GM18861 (cell line): Measurements from ENCODE around the gene MTUS2.

Experiments
- ATAC-seq: cut with Tn5 transposase; IDR thresholded peaks from one replicate; pipeline ENCODE4 v1.9.1; 2021; ENCODE audit not compliant: unreplicated experiment

MTUS2 gene

DNA sequence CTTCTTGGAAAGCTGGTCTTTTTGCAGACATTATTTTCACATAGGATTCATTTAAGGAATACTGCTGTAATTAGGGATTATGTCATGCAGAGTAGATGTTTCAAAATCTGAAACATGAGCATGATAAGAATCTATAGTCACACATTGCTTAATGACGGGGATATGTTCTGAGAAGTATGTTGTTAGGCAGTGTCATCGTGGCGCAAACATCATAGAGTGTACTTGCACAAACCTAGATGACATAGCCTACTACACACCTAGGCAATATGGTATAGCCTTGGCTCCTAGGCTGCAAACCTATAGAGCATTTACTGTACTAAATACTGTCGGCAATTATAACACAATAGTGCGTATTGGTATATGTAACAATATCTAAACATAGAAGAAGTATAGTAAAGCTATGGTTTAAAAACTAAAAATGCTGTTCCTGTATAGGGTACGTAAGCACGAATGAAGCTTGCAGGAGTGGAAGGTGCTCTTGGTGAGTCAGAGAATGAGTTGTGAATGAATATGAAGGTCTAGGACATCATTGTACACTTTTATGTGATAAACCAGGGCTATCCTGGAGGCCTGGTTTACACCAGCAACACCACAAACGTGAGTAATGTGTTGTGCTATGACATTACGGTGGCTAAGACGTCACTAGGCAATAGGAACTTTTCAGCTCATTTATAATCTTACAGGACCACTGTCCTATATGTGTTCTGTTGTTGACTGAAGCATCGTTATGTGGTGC lies 283.1 kb downstream of the MTUS2 start:
- no peak for ATAC-seq

DNA sequence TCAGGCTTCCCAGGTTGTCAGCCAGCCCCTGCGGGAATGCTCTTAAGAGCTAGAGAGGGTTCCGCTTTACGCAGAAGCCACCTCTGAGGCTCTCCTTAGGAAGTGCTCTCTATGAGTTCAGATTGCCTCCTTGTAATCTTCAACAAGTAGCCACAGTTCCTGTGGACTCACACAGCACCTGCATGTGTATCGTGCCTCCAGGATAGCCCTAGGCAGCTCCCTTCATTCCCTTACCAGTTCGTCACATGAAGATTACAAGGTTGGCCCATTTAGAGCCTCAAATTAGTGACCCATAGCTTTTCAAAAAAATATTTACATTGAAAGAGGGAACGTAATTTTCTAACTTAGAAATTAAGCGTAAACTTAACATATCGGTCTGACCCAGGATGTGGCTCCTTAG lies 284.3 kb downstream of the MTUS2 start:
- ATAC-seq, result no peak

DNA sequence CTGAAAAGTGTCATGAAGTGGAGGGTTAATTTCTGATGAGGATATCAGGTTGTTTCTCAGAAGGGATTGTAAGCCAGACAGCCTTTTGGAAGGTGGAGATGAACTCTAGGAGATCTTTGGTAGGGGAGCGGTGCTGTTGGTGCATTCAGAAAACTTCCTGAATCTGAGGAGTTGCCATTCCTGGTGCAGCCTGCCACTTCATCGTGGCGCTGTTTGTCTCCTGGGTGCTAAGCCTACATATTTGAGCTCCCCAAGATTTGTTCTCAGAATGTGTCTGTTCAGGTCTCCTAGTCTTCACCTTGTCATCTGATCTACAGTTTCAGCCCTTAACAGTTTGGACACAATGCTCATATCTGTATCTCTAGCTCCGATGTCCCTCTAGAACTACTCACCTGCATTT lies 285.6 kb downstream of the MTUS2 start:
- ATAC-seq, result no peak

DNA sequence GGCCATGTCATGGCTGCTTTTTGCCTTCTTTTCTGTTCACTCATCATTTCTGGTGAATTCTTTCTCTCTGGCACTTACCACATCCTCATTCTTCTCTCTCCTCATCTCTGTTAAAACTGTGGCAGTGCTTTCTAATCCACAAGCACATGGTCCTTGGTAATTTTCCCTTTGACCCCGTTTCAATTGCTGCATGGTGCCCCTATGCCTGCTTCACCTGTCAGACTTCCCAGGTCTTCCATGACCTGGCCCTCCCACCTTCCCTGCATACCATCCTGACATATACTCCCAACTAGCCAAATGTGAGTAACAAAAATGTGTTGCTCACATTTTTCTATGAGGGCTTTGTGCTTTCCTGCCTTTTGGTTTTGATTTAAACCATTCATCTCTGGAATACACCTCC lies 286.5 kb downstream of the MTUS2 start:
- no peak for ATAC-seq

GRCh38 chr13:29108068-29108786 lies 288.1 kb downstream of the MTUS2 start:
- ATAC-seq, result no peak

- no peak for ATAC-seq
Observed at GRCh38 chr13:29109987-29110386, 289.8 kb downstream of the MTUS2 start.

DNA sequence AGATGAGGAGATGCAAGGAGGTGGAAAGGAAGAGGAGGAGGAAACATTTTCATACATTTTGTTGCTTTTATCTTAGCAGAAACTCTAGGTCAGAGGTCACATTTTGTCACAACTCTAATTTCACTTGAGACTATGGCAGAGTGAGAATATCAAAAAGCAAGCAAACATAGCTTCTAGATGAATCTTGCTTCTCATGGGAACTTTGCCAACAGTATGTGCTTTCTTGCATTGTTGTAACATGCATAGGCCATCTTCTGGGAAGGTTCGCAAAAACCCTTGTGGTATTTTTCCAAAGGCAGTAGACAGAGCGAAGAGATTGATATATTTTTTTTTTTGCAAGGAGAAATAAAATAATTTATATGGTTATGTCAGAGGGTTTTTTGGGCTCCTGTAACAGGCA lies 291.3 kb downstream of the MTUS2 start:
- ATAC-seq, result no peak

DNA sequence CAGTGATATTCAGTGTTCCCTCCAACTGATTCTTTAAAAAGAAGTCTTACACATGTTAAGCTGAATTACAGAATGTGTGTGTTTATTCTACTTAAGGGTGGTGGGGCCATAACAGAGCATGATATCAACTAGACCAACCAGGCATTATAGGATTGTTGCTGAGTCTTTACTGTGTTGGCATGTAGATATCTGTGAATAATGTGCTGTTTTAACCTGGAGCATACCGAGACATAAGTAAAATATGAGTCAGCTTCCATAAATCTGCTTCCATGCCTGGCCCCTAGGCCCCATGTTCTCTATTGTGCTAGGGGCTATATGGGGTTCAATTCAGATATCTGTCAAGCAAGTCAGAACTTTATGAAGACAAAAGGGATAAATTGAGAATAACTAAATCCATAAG lies 295.7 kb downstream of the MTUS2 start:
- no peak for ATAC-seq

- ATAC-seq, result no peak
Observed at GRCh38 chr13:29117663-29118062, 297.5 kb downstream of the MTUS2 start.

DNA sequence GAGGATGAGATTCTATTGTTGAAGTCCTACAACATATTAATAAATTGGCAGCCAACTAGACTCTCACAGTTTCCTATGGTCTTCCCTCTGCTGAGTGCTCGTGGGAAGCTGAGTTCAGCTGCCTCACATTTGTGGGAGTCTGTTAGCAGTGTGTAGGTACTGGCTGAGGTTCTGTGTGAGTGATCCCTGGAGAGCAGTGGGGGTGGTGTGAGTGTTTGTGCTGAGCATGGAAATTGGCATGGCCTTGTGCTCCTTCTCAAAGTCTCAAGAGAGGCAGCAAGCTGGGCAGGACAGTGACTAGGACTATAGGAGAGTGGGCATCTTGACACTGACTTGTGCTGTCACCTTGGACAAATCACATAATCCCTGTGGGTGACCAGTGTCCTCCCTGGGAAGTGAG lies 298.3 kb downstream of the MTUS2 start:
- no peak for ATAC-seq

DNA sequence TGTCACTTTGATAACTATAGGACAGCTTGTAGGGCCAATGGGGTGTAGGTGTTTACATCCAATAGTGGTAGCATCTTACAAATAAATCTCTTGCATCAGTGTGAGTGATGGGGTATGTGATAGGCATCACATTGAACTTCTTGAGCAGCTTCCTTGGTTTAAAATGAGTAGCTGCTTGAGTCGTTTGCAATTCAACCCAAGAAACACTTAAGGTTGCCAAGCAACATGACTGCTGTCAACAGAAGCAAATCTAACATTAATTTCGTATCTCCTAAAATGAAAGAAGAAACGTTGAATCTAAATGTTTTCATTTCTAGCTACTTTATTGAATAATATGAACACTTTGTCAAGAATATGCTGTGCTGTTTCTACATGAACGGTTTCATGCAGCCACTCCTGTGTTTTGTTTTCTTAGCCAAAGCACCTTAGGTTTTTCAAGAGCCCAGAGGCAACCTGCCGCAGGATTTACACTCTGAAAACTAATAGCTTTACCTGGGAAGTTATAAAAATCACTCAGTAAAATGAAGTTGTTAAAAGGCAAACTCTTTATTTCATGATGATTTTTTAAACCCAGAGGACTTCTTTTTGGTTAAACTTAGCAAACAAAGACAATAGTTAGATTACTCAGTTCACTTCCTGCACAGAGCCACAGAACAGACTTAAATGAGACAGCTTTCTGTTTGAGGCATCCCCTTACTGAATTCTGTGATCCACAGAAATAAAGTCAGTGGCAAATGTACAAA lies 305.2 kb downstream of the MTUS2 start:
- peak; percentile 54 for ATAC-seq

GRCh38 chr13:29125934-29126424 lies 305.8 kb downstream of the MTUS2 start:
- ATAC-seq, result peak; percentile 36

- ATAC-seq, result no peak
Observed at GRCh38 chr13:29129616-29130015, 309.5 kb downstream of the MTUS2 start.

DNA sequence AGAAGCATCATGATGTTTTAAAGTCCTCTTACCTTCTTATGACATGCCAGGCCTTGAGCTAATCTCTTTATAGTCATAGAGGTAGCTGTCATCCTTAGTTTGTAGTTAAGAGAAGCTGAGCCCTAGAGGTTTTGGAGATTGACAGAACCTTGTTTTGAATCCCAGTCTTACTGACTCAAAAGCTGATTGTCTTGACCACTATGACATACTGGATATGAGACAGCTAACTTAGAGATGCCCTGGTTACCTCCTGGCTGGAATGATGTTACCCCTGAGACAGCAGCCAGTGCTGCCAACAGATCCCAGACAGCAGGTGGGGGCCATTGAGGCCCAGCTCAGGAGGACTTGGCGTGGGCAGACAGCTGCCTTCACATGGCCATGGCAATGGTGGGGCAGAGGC lies 311.0 kb downstream of the MTUS2 start:
- no peak for ATAC-seq

DNA sequence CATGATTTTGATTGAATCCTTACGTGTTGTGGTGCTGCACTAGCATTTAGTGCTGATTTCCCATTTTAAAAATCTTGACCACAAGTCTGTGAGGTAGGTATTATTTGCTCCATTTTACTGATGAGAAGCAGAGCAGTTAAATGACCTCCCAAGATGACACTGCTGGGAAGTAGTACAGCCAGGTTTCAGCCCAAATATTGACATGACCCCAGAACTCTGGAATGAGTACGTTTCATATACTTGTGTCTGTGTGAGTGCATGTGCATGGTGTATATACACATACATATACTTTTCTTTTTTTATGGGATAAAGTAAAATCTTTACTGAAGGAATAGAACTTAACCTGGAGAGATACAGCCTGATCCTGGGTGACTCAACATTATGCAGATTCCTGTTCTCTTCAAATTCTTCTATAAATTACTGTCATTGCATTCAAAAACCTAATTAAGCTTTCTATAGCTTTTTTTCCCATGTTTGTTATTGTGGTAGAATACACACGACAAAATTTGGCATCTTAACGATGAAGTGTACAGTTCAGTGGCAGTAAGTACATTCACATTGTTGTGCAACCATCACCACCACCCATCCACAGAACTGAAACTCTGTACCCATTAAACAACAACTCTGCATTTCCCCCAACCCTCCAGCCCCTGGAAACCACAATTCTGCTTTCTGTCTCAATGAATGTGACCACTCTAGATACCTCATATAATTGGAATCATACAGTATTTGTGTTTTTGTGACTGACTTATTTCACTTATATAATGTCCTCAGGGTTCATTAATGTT lies 311.9 kb downstream of the MTUS2 start:
- ATAC-seq, result no peak

DNA sequence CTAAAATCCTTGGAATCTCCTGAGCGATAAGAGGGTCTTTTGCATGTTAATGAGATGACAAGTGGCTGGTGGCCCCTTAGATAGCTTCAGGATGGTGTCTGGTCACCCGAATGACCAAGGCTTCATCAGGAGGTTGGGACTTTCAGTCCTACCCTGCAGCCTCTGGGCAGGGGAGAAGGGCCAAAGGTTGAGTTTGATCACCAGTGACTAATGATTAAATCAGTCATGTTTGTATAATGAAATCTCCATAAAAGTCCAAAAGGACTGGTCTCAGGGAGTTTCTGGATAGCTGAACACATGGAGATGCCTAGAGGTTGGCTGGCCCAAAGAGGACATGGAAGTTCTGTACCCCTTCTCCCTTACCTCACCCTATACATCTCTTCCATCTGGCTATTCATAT lies 316.2 kb downstream of the MTUS2 start:
- ATAC-seq, result no peak

- ATAC-seq, result no peak
Observed at GRCh38 chr13:29137016-29137415, 316.9 kb downstream of the MTUS2 start.

DNA sequence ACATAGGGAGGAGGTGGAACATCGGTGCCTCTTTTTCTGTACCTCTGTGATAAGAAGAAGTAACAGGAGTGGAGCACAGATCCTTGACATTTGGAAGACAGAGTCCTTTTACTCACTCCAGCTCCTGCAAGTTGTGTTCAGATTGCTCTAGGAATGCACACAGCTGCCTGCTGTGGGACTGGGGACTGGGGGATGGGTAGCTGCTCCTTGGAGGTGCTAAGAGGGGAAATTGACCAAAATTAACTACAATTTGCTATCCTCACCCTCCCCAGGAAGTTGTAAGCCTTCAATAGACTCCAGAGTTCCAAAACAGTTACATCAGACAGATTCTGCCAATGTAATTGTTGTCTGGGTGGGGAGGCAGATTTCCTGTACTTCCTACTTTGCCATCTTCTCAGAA lies 317.9 kb downstream of the MTUS2 start:
- ATAC-seq, result no peak

- ATAC-seq, result no peak
Observed at GRCh38 chr13:29140277-29140676, 320.1 kb downstream of the MTUS2 start.

- ATAC-seq, result no peak
Observed at GRCh38 chr13:29143847-29144246, 323.7 kb downstream of the MTUS2 start.

DNA sequence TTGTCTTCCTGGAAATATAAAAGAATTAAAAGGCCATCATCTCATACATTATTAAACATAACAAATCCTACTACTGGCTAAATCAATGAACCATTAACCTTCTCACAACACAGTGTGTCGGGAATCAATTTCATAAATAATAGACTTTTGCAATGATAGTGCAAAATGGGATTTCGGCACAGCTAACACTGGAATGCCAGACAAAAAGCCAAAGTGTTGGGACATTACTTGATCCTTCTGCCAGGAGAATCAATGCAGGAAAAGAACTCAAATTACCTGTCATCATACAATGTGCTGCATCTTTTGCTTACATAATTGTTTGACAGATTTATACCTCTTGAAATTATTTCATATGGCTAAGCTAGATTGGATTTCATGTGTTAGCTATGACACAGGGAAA lies 334.3 kb downstream of the MTUS2 start:
- ATAC-seq, result no peak
